AG04449 (cell line): ENCODE results near the gene UBASH3A.

Experiments used
- CTCF ChIA-PET: fragments of 350-600 bp; formaldehyde crosslinking; extraction: SDS; loops from one replicate; lab custom pipeline; 2021; ENCODE audit warnings: antibody characterized with exemption; lab: Yijun Ruan, JAX
- POLR2A ChIA-PET: fragments of 400-600, 350-600 bp; formaldehyde crosslinking; extraction: SDS; loops from one replicate; lab custom pipeline; 2020; ENCODE audit warnings: antibody characterized with exemption, inconsistent platforms; lab: Yijun Ruan, JAX
- DNase-seq: peaks from one replicate; pipeline ENCODE4 v3.0.0-alpha.2; 2010; ENCODE audit warnings: low read depth, low spot score
- H3K4me3 ChIP-seq: 2 replicates; pipeline ENCODE4 v1.5.1; 2011; ENCODE audit warnings: low read depth, mild to moderate bottlenecking, control low read depth, low read length
- TF ChIP-seq, protein P1 (sequence below): IDR thresholded peaks from one replicate; pipeline ENCODE4 v1.5.1; 2011; ENCODE audit warnings: mild to moderate bottlenecking, moderate library complexity, low read length, control low read depth, inconsistent platforms; ENCODE audit not compliant: insufficient read depth; ENCODE audit errors: missing control alignments

Gene UBASH3A

DNA sequence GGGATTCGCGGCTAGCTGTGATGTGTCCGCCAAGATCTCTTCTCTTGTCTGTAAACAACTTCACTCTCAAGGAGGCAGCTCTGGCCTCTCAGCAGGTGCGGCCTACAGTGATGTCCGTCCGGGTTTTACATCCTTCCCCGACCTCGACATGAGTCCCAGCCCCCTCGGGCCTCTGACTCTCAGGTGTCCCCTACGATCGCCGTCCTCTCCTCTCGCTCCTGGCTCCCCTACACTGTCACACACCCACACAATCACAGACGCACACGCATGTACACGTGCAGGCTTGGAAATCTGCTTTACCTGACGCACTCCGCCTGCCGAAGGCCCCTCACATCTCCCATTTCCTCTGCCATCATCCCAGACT, 93.1 kb downstream of the UBASH3A start:
- ChIA-PET POLR2A (no interaction called here), CTCF (no interaction called here)
- H3K4me3 ChIP-seq: peak overlapping the region; percentile 75
- TF ChIP-seq, protein P1, sequence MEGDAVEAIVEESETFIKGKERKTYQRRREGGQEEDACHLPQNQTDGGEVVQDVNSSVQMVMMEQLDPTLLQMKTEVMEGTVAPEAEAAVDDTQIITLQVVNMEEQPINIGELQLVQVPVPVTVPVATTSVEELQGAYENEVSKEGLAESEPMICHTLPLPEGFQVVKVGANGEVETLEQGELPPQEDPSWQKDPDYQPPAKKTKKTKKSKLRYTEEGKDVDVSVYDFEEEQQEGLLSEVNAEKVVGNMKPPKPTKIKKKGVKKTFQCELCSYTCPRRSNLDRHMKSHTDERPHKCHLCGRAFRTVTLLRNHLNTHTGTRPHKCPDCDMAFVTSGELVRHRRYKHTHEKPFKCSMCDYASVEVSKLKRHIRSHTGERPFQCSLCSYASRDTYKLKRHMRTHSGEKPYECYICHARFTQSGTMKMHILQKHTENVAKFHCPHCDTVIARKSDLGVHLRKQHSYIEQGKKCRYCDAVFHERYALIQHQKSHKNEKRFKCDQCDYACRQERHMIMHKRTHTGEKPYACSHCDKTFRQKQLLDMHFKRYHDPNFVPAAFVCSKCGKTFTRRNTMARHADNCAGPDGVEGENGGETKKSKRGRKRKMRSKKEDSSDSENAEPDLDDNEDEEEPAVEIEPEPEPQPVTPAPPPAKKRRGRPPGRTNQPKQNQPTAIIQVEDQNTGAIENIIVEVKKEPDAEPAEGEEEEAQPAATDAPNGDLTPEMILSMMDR: no peak
- DNase-seq: no peak
